ENCODE results near the gene BICDL1.

The BICDL1 gene

GRCh38 chr12:120117961-120118320 lies 128.9 kb downstream of the BICDL1 start:
- no peaks in the 10 kb centered on the region for H3K27me3 ChIP-seq (ENCODE audit: insufficient read depth, poor library complexity, severe bottlenecking)
- H3K27ac ChIP-seq (replicated peaks), result no peak overlapping the region
- DNase-seq (ENCODE audit: low read depth in 1 of 2, low spot score in 1 of 2), result no peak
- H3K4me3 ChIP-seq (replicated peaks; ENCODE audit: insufficient read depth, low read length), result peak overlapping the region; percentile 90
- TF ChIP-seq GABPA (IDR thresholded peaks at IDR 0.05; ENCODE audit: low read depth), result no peak
- no peak for TF ChIP-seq POLR2AphosphoS5 (IDR thresholded peaks at IDR 0.05; ENCODE audit: low read depth)
- TF ChIP-seq REST (IDR thresholded peaks at IDR 0.05; ENCODE audit: insufficient replicate concordance, low read depth), result no peak
- TF ChIP-seq SPI1 (IDR thresholded peaks at IDR 0.05; ENCODE audit: borderline replicate concordance, low read depth), result no peak
- TF ChIP-seq, protein P1, sequence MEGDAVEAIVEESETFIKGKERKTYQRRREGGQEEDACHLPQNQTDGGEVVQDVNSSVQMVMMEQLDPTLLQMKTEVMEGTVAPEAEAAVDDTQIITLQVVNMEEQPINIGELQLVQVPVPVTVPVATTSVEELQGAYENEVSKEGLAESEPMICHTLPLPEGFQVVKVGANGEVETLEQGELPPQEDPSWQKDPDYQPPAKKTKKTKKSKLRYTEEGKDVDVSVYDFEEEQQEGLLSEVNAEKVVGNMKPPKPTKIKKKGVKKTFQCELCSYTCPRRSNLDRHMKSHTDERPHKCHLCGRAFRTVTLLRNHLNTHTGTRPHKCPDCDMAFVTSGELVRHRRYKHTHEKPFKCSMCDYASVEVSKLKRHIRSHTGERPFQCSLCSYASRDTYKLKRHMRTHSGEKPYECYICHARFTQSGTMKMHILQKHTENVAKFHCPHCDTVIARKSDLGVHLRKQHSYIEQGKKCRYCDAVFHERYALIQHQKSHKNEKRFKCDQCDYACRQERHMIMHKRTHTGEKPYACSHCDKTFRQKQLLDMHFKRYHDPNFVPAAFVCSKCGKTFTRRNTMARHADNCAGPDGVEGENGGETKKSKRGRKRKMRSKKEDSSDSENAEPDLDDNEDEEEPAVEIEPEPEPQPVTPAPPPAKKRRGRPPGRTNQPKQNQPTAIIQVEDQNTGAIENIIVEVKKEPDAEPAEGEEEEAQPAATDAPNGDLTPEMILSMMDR (IDR thresholded peaks at IDR 0.05; ENCODE audit: insufficient read depth, low read length), result no peak

- Histone ChIP-seq H3K27me3 (ENCODE audit: insufficient read depth, poor library complexity, severe bottlenecking) (no peaks in the 10 kb centered on the region), H3K4me3 (replicated peaks; ENCODE audit: insufficient read depth, low read length) (no peak overlapping the region), H3K27ac (replicated peaks) (no peak overlapping the region)
- TF ChIP-seq REST (IDR thresholded peaks at IDR 0.05; ENCODE audit: insufficient replicate concordance, low read depth), result no peak
- no peak for TF ChIP-seq SPI1 (IDR thresholded peaks at IDR 0.05; ENCODE audit: borderline replicate concordance, low read depth)
- no peak for TF ChIP-seq POLR2AphosphoS5 (IDR thresholded peaks at IDR 0.05; ENCODE audit: low read depth)
- no peak for TF ChIP-seq GABPA (IDR thresholded peaks at IDR 0.05; ENCODE audit: low read depth)
- TF ChIP-seq, protein P1 (IDR thresholded peaks at IDR 0.05; ENCODE audit: insufficient read depth, low read length), result no peak
- no peak for DNase-seq (ENCODE audit: low read depth in 1 of 2, low spot score in 1 of 2)
Observed at GRCh38 chr12:120118321-120119061, 129.5 kb downstream of the BICDL1 start.

- TF ChIP-seq GABPA (IDR thresholded peaks at IDR 0.05; ENCODE audit: low read depth) (no peak), REST (IDR thresholded peaks at IDR 0.05; ENCODE audit: insufficient replicate concordance, low read depth) (no peak), POLR2AphosphoS5 (IDR thresholded peaks at IDR 0.05; ENCODE audit: low read depth) (no peak), SPI1 (IDR thresholded peaks at IDR 0.05; ENCODE audit: borderline replicate concordance, low read depth) (peak; percentile 23; the same call in 1 of the 2 replicates)
- TF ChIP-seq, protein P1 (IDR thresholded peaks at IDR 0.05; ENCODE audit: insufficient read depth, low read length), result no peak
- Histone ChIP-seq H3K27ac (replicated peaks) (no peak overlapping the region), H3K4me3 (replicated peaks; ENCODE audit: insufficient read depth, low read length) (no peak overlapping the region), H3K27me3 (ENCODE audit: insufficient read depth, poor library complexity, severe bottlenecking) (no peaks in the 10 kb centered on the region)
- peak in 1 of 2 experiments; percentile 38 for DNase-seq (ENCODE audit: low read depth in 1 of 2, low spot score in 1 of 2)
Observed at GRCh38 chr12:120119271-120119973, 130.4 kb downstream of the BICDL1 start.
